K562 (cell line): ENCODE measurements around the gene INSL3. TPM values are rescaled to one million over a fixed set of nuclear protein-coding genes. Genes with fewer than 3 reads are reported as not detected.

Source experiments
- ATAC-seq: fragments of 200-7000 bp; cut with Tn5 transposase; 3 replicates; pipeline ENCODE4 v1.9.1; 2020; ENCODE audit warnings: moderate library complexity
- BruUV-seq: library from RNA; stranded (reverse); fragments of 400-500 nt; replicated peaks from 2 replicates; lab custom pipeline; 2021; lab: Mats Ljungman, UMichigan
- CTCF ChIA-PET: fragments of 300-600 bp; formaldehyde crosslinking; extraction: SDS; loops from one replicate; lab custom pipeline; 2021; ENCODE audit warnings: low intra/inter-chr PET ratio; lab: Yijun Ruan, JAX
- POLR2A ChIA-PET: fragments of 300-600, 350-650 bp; sonication (Branson Sonifier 250); formaldehyde crosslinking; extraction: SDS; loops from one replicate; lab custom pipeline; 2021; ENCODE audit warnings: antibody characterized with exemption, inconsistent platforms; lab: Yijun Ruan, JAX
- DNase-seq, 4 experiments: peaks; one replicate each; pipeline versions ENCODE4 v3.0.0 to v3.0.0-alpha.2; 2011 to 2018; ENCODE audit warnings: low spot score in 3 of 4, mixed read lengths in 3 of 4; ENCODE audit errors: extremely low read depth in 1 of 4
- FAIRE-seq: peaks from 2 replicates; lab custom pipeline; 2011; peaks lifted over from hg19 to GRCh38; lab: Jason Lieb, UNC
- H2AFZ ChIP-seq: 2 replicates; pipeline ENCODE4 v1.6.0; 2011; ENCODE audit warnings: low read depth, low read length, control low read depth, inconsistent platforms
- H3K27ac ChIP-seq: fragments of 200-600 bp; 3 replicates; pipeline ENCODE4 v1.8.0; 2011; ENCODE audit warnings: low read depth, mild to moderate bottlenecking, control low read depth, inconsistent platforms, low read length, moderate library complexity, mixed read lengths; ENCODE audit errors: extremely low read depth
- H3K27me3 ChIP-seq, 2 experiments: fragments of 300-600 bp in 1 of 2; 2 replicates in 1 of 2; 3 replicates in 1 of 2; pipeline versions ENCODE4 v1.6.0 to v1.8.0; 2011; ENCODE audit warnings: inconsistent platforms in 2 of 2, low read length in 2 of 2, mild to moderate bottlenecking in 1 of 2, mixed read lengths in 1 of 2, moderate library complexity in 1 of 2; ENCODE audit not compliant: control insufficient read depth in 2 of 2, insufficient read depth in 2 of 2
- H3K36me3 ChIP-seq: fragments of 300-600 bp; 3 replicates; pipeline ENCODE4 v1.8.0; 2011; ENCODE audit warnings: mild to moderate bottlenecking, low read length, inconsistent platforms; ENCODE audit not compliant: control insufficient read depth, insufficient read depth
- H3K4me1 ChIP-seq, 2 experiments: fragments of 200-600 bp in 1 of 2; replicated peaks in 1 of 2; 2 replicates in 1 of 2; 3 replicates in 1 of 2; pipeline versions ENCODE4 v1.5.1 to v1.8.0; 2011; ENCODE audit warnings: inconsistent platforms in 2 of 2, low read length in 2 of 2, mild to moderate bottlenecking in 1 of 2, mixed read lengths in 1 of 2, moderate library complexity in 1 of 2; ENCODE audit not compliant: control insufficient read depth in 2 of 2, insufficient read depth in 2 of 2
- H3K4me2 ChIP-seq: 2 replicates; pipeline ENCODE4 v1.6.1; 2011; ENCODE audit warnings: low read length, control low read depth, inconsistent platforms, mixed read lengths; ENCODE audit not compliant: insufficient read depth
- H3K4me3 ChIP-seq: fragments of 200-600 bp; sonication (generic), shearing (Covaris generic); 2 replicates; pipeline ENCODE4 v1.5.1; 2016; ENCODE audit warnings: control low read depth, inconsistent platforms
- H3K79me2 ChIP-seq: fragments of 200-600 bp; 3 replicates; pipeline ENCODE4 v1.8.0; 2011; ENCODE audit warnings: low read length, inconsistent platforms; ENCODE audit not compliant: control insufficient read depth, insufficient read depth
- H3K9ac ChIP-seq, 2 experiments: 2 replicates each; pipeline versions ENCODE4 v1.6.0 to v1.6.1; 2011; ENCODE audit warnings: low read depth in 2 of 2, low read length in 2 of 2, control low read depth in 1 of 2, inconsistent platforms in 1 of 2, mild to moderate bottlenecking in 1 of 2, mixed read lengths in 1 of 2; ENCODE audit not compliant: insufficient read depth in 1 of 2
- H3K9me1 ChIP-seq: one replicate; pipeline ENCODE4 v1.6.0; 2011; ENCODE audit warnings: inconsistent platforms, mild to moderate bottlenecking, low read length, moderate library complexity; ENCODE audit not compliant: control insufficient read depth, insufficient read depth
- H3K9me3 ChIP-seq: replicated peaks from 2 replicates; pipeline ENCODE4 v1.5.1; 2011; ENCODE audit warnings: low read depth, low read length, inconsistent platforms; ENCODE audit not compliant: control insufficient read depth, insufficient read depth
- H4K20me1 ChIP-seq: replicated peaks from 2 replicates; pipeline ENCODE4 v1.6.1; 2011; ENCODE audit warnings: low read length, inconsistent platforms, mixed read lengths; ENCODE audit not compliant: control insufficient read depth, insufficient read depth
- ATF6 ChIP-seq: sonication (generic); formaldehyde crosslinking; IDR thresholded peaks from 2 replicates; pipeline ENCODE4 v1.4.0; 2020; ENCODE audit warnings: mild to moderate bottlenecking, missing genetic modification reagents
- IRF9 ChIP-seq: fragments of 450-650 bp; IDR thresholded peaks from 2 replicates; pipeline ENCODE4 v1.6.1; 2016; ENCODE audit warnings: missing biosample characterization, missing genetic modification characterization
- KDM2B ChIP-seq: fragments of 250-450 bp; sonication (Bioruptor Pico); IDR thresholded peaks from 2 replicates; pipeline ENCODE4 v1.8.0; 2021; ENCODE audit warnings: mild to moderate bottlenecking, moderate library complexity
- MAFF ChIP-seq: IDR thresholded peaks from 2 replicates; pipeline ENCODE4 v1.6.1; 2012; ENCODE audit warnings: low read length, improper control_type of control experiment
- MECOM ChIP-seq: fragments of 250-450 bp; sonication (Bioruptor Pico); IDR thresholded peaks from 2 replicates; pipeline ENCODE4 v1.8.0; 2022; ENCODE audit warnings: inconsistent platforms
- MITF ChIP-seq: IDR thresholded peaks from 2 replicates; pipeline ENCODE4 v1.6.1; 2014; ENCODE audit warnings: antibody characterized with exemption
- NFIX ChIP-seq: fragments of 250-450 bp; sonication (Bioruptor Pico); IDR thresholded peaks from 2 replicates; pipeline ENCODE4 v1.4.0; 2020; ENCODE audit warnings: low read depth, mild to moderate bottlenecking, moderate library complexity
- NR0B1 ChIP-seq: fragments of 450-650 bp; IDR thresholded peaks from one replicate; pipeline ENCODE4 v1.6.1; 2018; ENCODE audit warnings: mild to moderate bottlenecking, moderate library complexity; ENCODE audit not compliant: partially characterized antibody
- TCF3 ChIP-seq: sonication (generic); formaldehyde crosslinking; IDR thresholded peaks from 2 replicates; pipeline ENCODE4 v1.4.0; 2020; ENCODE audit warnings: mild to moderate bottlenecking, missing genetic modification reagents
- TCF7 ChIP-seq: sonication (generic); IDR thresholded peaks from 2 replicates; pipeline ENCODE4 v1.6.1; 2016; ENCODE audit warnings: antibody characterized with exemption, borderline replicate concordance
- TRIM28 ChIP-seq: fragments of 450-650 bp; IDR thresholded peaks from 2 replicates; pipeline ENCODE4 v1.6.1; 2017
- ZBTB49 ChIP-seq: sonication (generic); formaldehyde crosslinking; IDR thresholded peaks from 2 replicates; pipeline ENCODE4 v1.8.0; 2022; ENCODE audit warnings: missing genetic modification reagents, mild to moderate bottlenecking, borderline replicate concordance
- ZNF316 ChIP-seq: fragments of 450-650 bp; IDR thresholded peaks from 2 replicates; pipeline ENCODE4 v1.6.1; 2016
- ZNF384 ChIP-seq: IDR thresholded peaks from 2 replicates; pipeline ENCODE4 v1.6.1; 2012; ENCODE audit warnings: low read depth, low read length, improper control_type of control experiment
- WGBS: fragments of 100-300 bp; shearing (Covaris generic); methylation state at CpG from one replicate; pipeline ENCODE4 v1.1.6; 2016; ENCODE audit warnings: low coverage, mixed read lengths; ENCODE audit not compliant: insufficient coverage; ENCODE audit errors: missing lambda C conversion rate; 5-methylcytosine and 5-hydroxymethylcytosine counted together
- in situ Hi-C: fragments of 300-500 bp; cut with MboI; formaldehyde crosslinking; loops from 4 replicates; pipeline ENCODE4 v1.15.0; 2018; ENCODE audit warnings: inconsistent platforms, mixed read lengths
- intact Hi-C: fragments of 100-400 bp; cut with micrococcal nuclease; formaldehyde crosslinking; loops from 2 replicates; pipeline ENCODE4 v1.14.2; 2022
- polyA plus RNA-seq, 8 experiments: library from polyadenylated mRNA; depleted of rRNA in 4 of 8; stranded (reverse) in 5 of 8; unstranded in 3 of 8; fragments of >200 nt; fragmentation: Nextera tagmentation in 2 of 8; fragmentation: Illumina TruSeq in 1 of 8; extraction: Ambion mirVana in 2 of 8; extraction: Trizol in 1 of 8; gene quantifications; 2 replicates each; pipeline versions ENCODE4 v1.2.1 to v1.2.3, GENCODE V29; 2011 to 2014; ENCODE audit warnings: inconsistent platforms in 1 of 8, missing spikeins in 1 of 8
- total RNA-seq, 7 experiments: library from RNA; depleted of rRNA in 6 of 7; stranded (reverse); fragments of >200 nt in 6 of 7; fragmentation: Illumina TruSeq in 2 of 7; extraction: Trizol in 2 of 7; gene quantifications; 2 replicates each; pipeline versions ENCODE4 v1.2.1 to v1.2.3, GENCODE V29; 2011 to 2021; ENCODE audit warnings: low replicate concordance in 1 of 7

The INSL3 gene
- total and polyA plus RNA-seq, 9 of the 15 experiments (the other 6 are each of a cell fraction or from before 2014, with no cell fraction given), result not detected

GRCh38 chr19:17860331-17860992 is 39.1 kb upstream of the INSL3 start:
- no peaks in the 10 kb centered on the region for H3K27me3 ChIP-seq
- FAIRE-seq (peak; percentile 32), DNase-seq (peak in 3 of 4 experiments; percentile 37 to 49 (median 41)), ATAC-seq (no peak)
- peak overlapping the region; percentile 82 for H3K4me3 ChIP-seq
- under 1% methylated on average over 22 of the region's 22 CpGs for WGBS
- peaks cover 48% of the 10 kb centered on the region for H4K20me1 ChIP-seq
- peaks cover 48% of the 10 kb centered on the region for H3K36me3 ChIP-seq
- TSS peak; percentile 55 for BruUV-seq
- H3K9me1 ChIP-seq, result peaks cover 3% of the 10 kb centered on the region
- H3K79me2 ChIP-seq, result peaks cover 43% of the 10 kb centered on the region
- intact Hi-C loops, result loop anchor here (10.0 kb wide), 1 partner anchor 194 kb away; no protein-coding TSS in a partner anchor
- peak overlapping the region; percentile 100 for H3K4me2 ChIP-seq
- ChIA-PET POLR2A (interaction anchor here (0.6 to 4.0 kb wide), 15 partner anchors 10 to 1019 kb away, joined by 3 to 51 read pairs (median 3); partner anchors contain the start of genes CCDC124, JAK3 and SLC5A5), CTCF (interaction anchor here (1.1 to 2.0 kb wide), 3 partner anchors 71 to 136 kb away, joined by 3 to 13 read pairs (median 7); partner anchors contain the start of gene CCDC124)
- no peak overlapping the region for H2AFZ ChIP-seq
- H3K9me3 ChIP-seq, result no peaks in the 10 kb centered on the region
- peak overlapping the region; percentile 91 for H3K27ac ChIP-seq
- H3K4me1 ChIP-seq, result peaks cover 11 to 41% of the 10 kb centered on the region in 2 experiments; a peak in 4 of 5 replicates
- in situ Hi-C loops, result no loop called here
- H3K9ac ChIP-seq, result peak overlapping the region; percentile 99
- no peak for TF ChIP-seq MECOM (CRISPR knock-in tag)
- TF ChIP-seq MITF, result no peak
- no peak for TF ChIP-seq ZNF316
- no peak for TF ChIP-seq ZBTB49 (CRISPR knock-in tag)
- TF ChIP-seq ZNF384, result no peak
- no peak for TF ChIP-seq KDM2B
- 0 out of 2 replicates have a peak, but pooled peaks have one; percentile 57 for TF ChIP-seq ATF6
- no peak for TF ChIP-seq MAFF
- TF ChIP-seq TRIM28, result no peak
- no peak for TF ChIP-seq TCF7
- TF ChIP-seq IRF9 (tag), result no peak
- TF ChIP-seq NR0B1, result no peak
- no peak for TF ChIP-seq NFIX (CRISPR knock-in tag)
- no peak for TF ChIP-seq TCF3 (CRISPR knock-in tag)
